Upper lobe of right lung (tissue), 1 donor: ENCODE data around the gene RAB6A. TPM values are rescaled to one million over a fixed set of nuclear protein-coding genes. Genes with fewer than 3 reads are reported as not detected.

Experiments
- ATAC-seq: fragments of 200-7000 bp; cut with Tn5 transposase; one replicate; pipeline ENCODE4 v1.9.1; 2020; ENCODE audit warnings: mild to moderate bottlenecking, moderate library complexity
- DNase-seq: peaks from one replicate; pipeline ENCODE4 v3.0.0-alpha.2; 2020
- H3K27ac ChIP-seq: fragments of 200-600 bp; one replicate; pipeline ENCODE4 v1.8.0; 2022
- H3K27me3 ChIP-seq: fragments of 200-600 bp; one replicate; pipeline ENCODE4 v1.8.0; 2022; ENCODE audit warnings: mild to moderate bottlenecking
- H3K36me3 ChIP-seq: fragments of 200-600 bp; one replicate; pipeline ENCODE4 v1.8.0; 2022
- H3K4me1 ChIP-seq: fragments of 200-600 bp; one replicate; pipeline ENCODE4 v1.8.0; 2022
- H3K4me3 ChIP-seq: fragments of 200-600 bp; one replicate; pipeline ENCODE4 v1.8.0; 2022; ENCODE audit warnings: mild to moderate bottlenecking
- H3K9me3 ChIP-seq: fragments of 200-600 bp; one replicate; pipeline ENCODE4 v1.8.0; 2022
- intact Hi-C: fragments of 100-400 bp; cut with DNase I; formaldehyde crosslinking; loops from one replicate; pipeline ENCODE4 v1.11.0; 2022
- total RNA-seq: library from RNA; stranded (reverse); fragmentation: NEBNext Ultra II Directional; extraction: Animal tissue kit (Norgen Biotek cat#: 25700); gene quantifications from one replicate; pipeline ENCODE4 v1.2.1, GENCODE V29; 2021
- TF ChIP-seq, protein P1 (sequence below): fragments of 200-600 bp; IDR thresholded peaks from one replicate; pipeline ENCODE4 v1.8.0; 2022; ENCODE audit warnings: antibody characterized with exemption
- donor health status: DM: no; HTN: yes; CAD: no; lungs with severe emphysema.

Gene RAB6A
- total RNA-seq, 1 donor from 2014 or later = 137 TPM

DNA sequence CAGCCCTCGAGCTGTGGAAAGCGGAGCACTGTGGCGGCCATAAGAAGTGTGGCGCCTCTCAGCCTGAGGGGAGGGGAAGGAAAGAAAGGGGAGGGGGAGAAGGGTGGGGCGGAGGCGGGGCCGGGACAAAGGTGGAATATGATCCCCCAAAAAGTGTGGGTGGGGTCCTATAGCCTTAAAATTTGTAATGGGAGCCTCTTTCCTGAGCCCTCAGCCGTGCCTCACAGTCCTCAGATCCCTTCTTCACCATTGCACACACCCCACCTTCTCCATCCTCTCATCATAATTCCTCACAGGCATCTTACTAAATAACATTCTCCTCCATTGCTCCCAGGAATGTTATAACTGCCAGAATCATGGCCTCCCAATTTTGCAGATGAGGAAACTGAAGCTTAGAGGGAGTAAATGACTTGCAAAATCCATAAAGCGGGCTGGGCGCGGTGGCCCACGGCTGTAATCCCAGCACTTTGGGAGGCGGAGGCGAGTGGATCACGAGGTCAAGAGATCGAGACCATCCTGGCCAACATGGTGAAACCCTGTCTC, 600 bp upstream of the RAB6A start:
- Histone ChIP-seq H3K4me3 (peak overlapping the region; percentile 98), H3K27ac (peak overlapping the region; percentile 85), H3K9me3 (no peaks in the 10 kb centered on the region), H3K36me3 (no peaks in the 10 kb centered on the region), H3K4me1 (peaks cover 19% of the 10 kb centered on the region), H3K27me3 (no peaks in the 10 kb centered on the region)
- TF ChIP-seq, protein P1, sequence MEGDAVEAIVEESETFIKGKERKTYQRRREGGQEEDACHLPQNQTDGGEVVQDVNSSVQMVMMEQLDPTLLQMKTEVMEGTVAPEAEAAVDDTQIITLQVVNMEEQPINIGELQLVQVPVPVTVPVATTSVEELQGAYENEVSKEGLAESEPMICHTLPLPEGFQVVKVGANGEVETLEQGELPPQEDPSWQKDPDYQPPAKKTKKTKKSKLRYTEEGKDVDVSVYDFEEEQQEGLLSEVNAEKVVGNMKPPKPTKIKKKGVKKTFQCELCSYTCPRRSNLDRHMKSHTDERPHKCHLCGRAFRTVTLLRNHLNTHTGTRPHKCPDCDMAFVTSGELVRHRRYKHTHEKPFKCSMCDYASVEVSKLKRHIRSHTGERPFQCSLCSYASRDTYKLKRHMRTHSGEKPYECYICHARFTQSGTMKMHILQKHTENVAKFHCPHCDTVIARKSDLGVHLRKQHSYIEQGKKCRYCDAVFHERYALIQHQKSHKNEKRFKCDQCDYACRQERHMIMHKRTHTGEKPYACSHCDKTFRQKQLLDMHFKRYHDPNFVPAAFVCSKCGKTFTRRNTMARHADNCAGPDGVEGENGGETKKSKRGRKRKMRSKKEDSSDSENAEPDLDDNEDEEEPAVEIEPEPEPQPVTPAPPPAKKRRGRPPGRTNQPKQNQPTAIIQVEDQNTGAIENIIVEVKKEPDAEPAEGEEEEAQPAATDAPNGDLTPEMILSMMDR = no peak
- DNase-seq (no peak), ATAC-seq (no peak)
- intact Hi-C loops = no loop called here

GRCh38 chr11:73760135-73760678, 667 bp downstream of the RAB6A start:
- Histone ChIP-seq H3K4me1 (peaks cover 23% of the 10 kb centered on the region), H3K4me3 (peak overlapping the region; percentile 98), H3K36me3 (no peaks in the 10 kb centered on the region), H3K9me3 (no peaks in the 10 kb centered on the region), H3K27ac (peak overlapping the region; percentile 98), H3K27me3 (no peaks in the 10 kb centered on the region)
- intact Hi-C loops = no loop called here
- TF ChIP-seq, protein P1 = no peak
- ATAC-seq = peak; percentile 13
- peak; percentile 81 for DNase-seq

DNA sequence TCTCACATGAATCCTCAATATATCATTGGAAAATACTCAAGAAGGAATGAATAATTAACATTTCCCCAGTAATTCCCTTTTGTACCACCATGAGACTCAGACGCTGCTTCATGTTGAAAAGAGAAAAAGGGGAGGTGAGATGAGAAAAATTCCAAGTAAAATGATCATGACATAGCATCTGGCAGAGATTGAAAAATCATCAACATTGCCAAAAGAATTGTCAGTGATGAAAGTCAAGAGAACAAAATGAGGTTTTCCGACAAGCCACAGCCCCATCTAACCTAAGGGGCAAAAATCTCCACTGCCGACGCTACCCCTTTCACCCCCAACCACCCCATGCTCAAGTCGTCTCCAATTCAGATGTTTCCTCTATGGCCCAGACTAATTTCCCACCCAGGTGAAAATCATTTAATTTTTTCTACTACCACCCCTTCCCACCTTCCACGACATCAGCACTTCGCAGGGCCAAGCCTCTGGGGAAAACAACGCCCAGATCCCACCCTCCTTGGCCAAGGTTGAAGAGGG, 1.2 kb downstream of the RAB6A start:
- Histone ChIP-seq H3K9me3 (no peaks in the 10 kb centered on the region), H3K27me3 (no peaks in the 10 kb centered on the region), H3K4me1 (peaks cover 23% of the 10 kb centered on the region), H3K27ac (peak overlapping the region; percentile 98), H3K36me3 (no peaks in the 10 kb centered on the region), H3K4me3 (peak overlapping the region; percentile 98)
- no peak for ATAC-seq
- intact Hi-C loops = no loop called here
- no peak for DNase-seq
- TF ChIP-seq, protein P1 = peak; percentile 25

- no peak for ATAC-seq
- intact Hi-C loops = no loop called here
- Histone ChIP-seq H3K27ac (peak overlapping the region; percentile 98), H3K4me3 (peak overlapping the region; percentile 98), H3K36me3 (peaks cover 3% of the 10 kb centered on the region), H3K27me3 (no peaks in the 10 kb centered on the region), H3K9me3 (no peaks in the 10 kb centered on the region), H3K4me1 (peaks cover 23% of the 10 kb centered on the region)
- no peak for DNase-seq
- TF ChIP-seq, protein P1 = no peak
Measured at GRCh38 chr11:73758451-73758850, 2.4 kb downstream of the RAB6A start.

GRCh38 chr11:73757598-73757997, 3.3 kb downstream of the RAB6A start:
- Histone ChIP-seq H3K9me3 (no peaks in the 10 kb centered on the region), H3K36me3 (peaks cover 3% of the 10 kb centered on the region), H3K27ac (no peak overlapping the region), H3K4me3 (no peak overlapping the region), H3K27me3 (no peaks in the 10 kb centered on the region), H3K4me1 (peaks cover 23% of the 10 kb centered on the region)
- TF ChIP-seq, protein P1 = no peak
- DNase-seq (no peak), ATAC-seq (no peak)
- intact Hi-C loops = no loop called here
